Parietal lobe (tissue), 2 donors: Measurements from ENCODE around the gene POC1B. TPM values are rescaled to one million over a fixed set of nuclear protein-coding genes. Genes with fewer than 3 reads are reported as not detected.

ENCODE experiments used
- small RNA-seq: library from RNA; depleted of rRNA; stranded (forward); fragments of <200 nt; gene quantifications from one replicate; pipeline ENCODE3, GENCODE V24; 2014; ENCODE audit warnings: low replicate concordance
- total RNA-seq: library from RNA; depleted of rRNA; stranded (reverse); fragments of >200 nt; gene quantifications from one replicate; pipeline ENCODE4 v1.2.3, GENCODE V29; 2014

POC1B gene
- 54.8 TPM for total RNA-seq

GRCh38 chr12:89525824-89526770 is at the start of gene POC1B:
TSS of gene POC1B (minus strand) at chr12:89526047. CDS start at chr12:89525895, 152 bp downstream.

GRCh38 chr12:89524541-89525304 is 1.1 kb downstream of the POC1B start, which contains the start of gene GALNT4:
TSS of gene GALNT4 (minus strand) at chr12:89524796. CDS start at chr12:89524549, 247 bp downstream.

Small RNA genes within 50 kb of the gene (small RNA-seq; reads per million reads assigned to genes)
- gene AC025034.2: not detected
- gene POC1B-GALNT4: not detected

Other genes with a start within 250 kb of the POC1B start
- gene DUSP6, start 173.5 kb downstream of the POC1B start, total RNA-seq: 30.0 TPM
- 4.1 TPM for gene GALNT4, start 1.3 kb downstream of the POC1B start, total RNA-seq
- gene ATP2B1, start 182.8 kb upstream of the POC1B start, total RNA-seq: 299 TPM